Astrocyte (in vitro differentiated cells and primary cell): ENCODE data around the gene TCEA2.

Source experiments
- EZH2 ChIP-seq: IDR thresholded peaks from 2 replicates; pipeline ENCODE4 v1.6.1; 2012; ENCODE audit warnings: mild to moderate bottlenecking, low read length, inconsistent platforms; ENCODE audit not compliant: insufficient read depth
- TF ChIP-seq, protein P1 (sequence below): IDR thresholded peaks from 2 replicates; pipeline ENCODE4 v1.5.1; 2011; ENCODE audit warnings: low read depth, mild to moderate bottlenecking, inconsistent platforms, low read length, moderate library complexity; ENCODE audit not compliant: insufficient read depth

DNA sequence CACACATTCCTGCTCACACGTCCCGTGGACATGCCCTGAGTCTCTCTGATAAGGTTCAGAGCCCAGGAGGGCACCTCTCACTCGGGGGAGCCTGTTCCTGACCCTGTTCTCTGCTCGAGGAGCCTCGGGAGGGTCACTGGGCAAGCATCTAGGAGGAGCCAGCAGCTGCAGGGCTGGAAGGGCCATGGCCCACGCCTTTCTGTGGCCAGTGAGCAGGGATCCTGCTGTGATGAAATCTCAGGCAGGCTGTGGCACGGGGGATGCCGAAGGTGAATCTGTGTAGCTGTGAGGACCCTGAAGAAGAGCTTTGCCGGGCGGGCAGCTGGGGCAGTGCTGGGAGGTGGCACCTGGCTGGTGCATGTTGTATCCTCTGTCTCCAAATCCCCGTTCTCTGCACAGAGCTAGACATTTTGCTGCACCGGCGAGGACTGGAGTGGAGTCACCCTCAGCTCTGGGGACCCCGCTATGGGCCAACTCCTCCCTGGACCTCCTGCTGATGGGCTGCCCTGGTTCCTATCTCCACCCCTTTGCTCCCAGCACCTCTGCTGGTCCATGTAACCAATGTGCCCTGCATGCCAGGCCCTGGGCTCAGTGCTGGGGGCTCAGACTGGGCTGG lies 51.5 kb downstream of the TCEA2 start:
- TF ChIP-seq, protein P1, sequence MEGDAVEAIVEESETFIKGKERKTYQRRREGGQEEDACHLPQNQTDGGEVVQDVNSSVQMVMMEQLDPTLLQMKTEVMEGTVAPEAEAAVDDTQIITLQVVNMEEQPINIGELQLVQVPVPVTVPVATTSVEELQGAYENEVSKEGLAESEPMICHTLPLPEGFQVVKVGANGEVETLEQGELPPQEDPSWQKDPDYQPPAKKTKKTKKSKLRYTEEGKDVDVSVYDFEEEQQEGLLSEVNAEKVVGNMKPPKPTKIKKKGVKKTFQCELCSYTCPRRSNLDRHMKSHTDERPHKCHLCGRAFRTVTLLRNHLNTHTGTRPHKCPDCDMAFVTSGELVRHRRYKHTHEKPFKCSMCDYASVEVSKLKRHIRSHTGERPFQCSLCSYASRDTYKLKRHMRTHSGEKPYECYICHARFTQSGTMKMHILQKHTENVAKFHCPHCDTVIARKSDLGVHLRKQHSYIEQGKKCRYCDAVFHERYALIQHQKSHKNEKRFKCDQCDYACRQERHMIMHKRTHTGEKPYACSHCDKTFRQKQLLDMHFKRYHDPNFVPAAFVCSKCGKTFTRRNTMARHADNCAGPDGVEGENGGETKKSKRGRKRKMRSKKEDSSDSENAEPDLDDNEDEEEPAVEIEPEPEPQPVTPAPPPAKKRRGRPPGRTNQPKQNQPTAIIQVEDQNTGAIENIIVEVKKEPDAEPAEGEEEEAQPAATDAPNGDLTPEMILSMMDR = no peak
- no peak for TF ChIP-seq EZH2
